GM12891 (cell line): ENCODE results near the gene EML5.

ENCODE experiments used
- POLR2A ChIP-seq: IDR thresholded peaks from 2 replicates; pipeline ENCODE4 v1.6.1; 2011; ENCODE audit warnings: low read depth, low read length, control low read depth
- POLR2AphosphoS5 ChIP-seq: IDR thresholded peaks from 2 replicates; pipeline ENCODE4 v1.6.1; 2011; ENCODE audit warnings: low read depth, low read length, control low read depth
- POU2F2 ChIP-seq: IDR thresholded peaks from 2 replicates; pipeline ENCODE4 v1.6.1; 2011; ENCODE audit warnings: low read depth, mild to moderate bottlenecking, control low read depth, low read length, moderate library complexity
- SPI1 ChIP-seq: IDR thresholded peaks from 2 replicates; pipeline ENCODE4 v1.6.1; 2011; ENCODE audit warnings: low read depth, low read length, control low read depth

DNA sequence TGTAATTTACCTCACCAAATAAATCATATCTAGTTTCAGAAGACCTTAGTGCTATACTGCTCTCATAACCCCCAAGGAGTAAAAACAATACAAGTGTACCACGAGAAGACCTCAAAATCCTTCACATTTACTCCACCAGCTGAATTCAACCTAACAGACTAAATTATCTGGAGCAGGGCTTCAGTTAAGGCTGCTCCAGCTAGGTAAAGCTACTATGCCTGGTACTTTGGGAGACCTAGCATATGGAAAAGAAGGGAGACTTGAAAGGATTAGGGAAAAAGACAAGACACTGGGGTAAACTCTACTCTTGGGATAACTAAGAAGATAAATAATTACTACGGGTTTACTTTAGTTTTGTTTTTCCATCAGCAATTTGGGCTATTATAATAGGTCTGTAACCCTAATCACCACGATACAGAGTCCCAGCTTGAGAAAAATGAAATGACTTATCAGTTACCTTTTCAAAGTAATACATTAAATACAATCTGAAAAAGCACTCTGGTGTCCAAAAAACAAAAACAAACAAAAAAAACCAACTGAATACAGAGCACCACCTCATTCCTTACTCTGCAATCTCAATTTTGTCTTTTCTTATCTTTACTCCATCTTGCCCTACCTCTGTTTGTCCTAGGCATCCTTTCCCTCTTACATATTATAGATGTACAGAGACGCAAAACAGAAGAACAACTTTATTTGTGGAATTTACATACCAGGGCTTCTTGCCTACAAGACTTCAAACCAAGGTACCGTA is 2.1 kb downstream of the EML5 start:
- TF ChIP-seq SPI1 (no peak), POLR2AphosphoS5 (no peak), POLR2A (no peak), POU2F2 (no peak)
